Measurements from ENCODE around the gene SRPK3. TPM values are rescaled to one million over a fixed set of nuclear protein-coding genes. Genes with fewer than 3 reads are reported as not detected.

Gene SRPK3
- total RNA-seq, 1 donor from 2014 or later: 43.6 TPM

Other genes with a start within 250 kb of the SRPK3 start
- 42.5 TPM for gene CCNQ, start 181.9 kb upstream of the SRPK3 start, total RNA-seq
- 0.10 TPM for gene DUSP9, start 133.8 kb upstream of the SRPK3 start, total RNA-seq
- gene PNCK, start 107.2 kb upstream of the SRPK3 start, total RNA-seq: 14.5 TPM
- gene SLC6A8, start 93.1 kb upstream of the SRPK3 start, total RNA-seq: 208 TPM
- 91.6 TPM for gene BCAP31, start 56.7 kb upstream of the SRPK3 start, total RNA-seq
- 16.5 TPM for gene ABCD1, start 56.2 kb upstream of the SRPK3 start, total RNA-seq
- gene PLXNB3, start 16.8 kb upstream of the SRPK3 start, total RNA-seq: 2.4 TPM
- 81.2 TPM for gene IDH3G, start 13.3 kb downstream of the SRPK3 start, total RNA-seq
- 145 TPM for gene SSR4, start 13.6 kb downstream of the SRPK3 start, total RNA-seq
- gene PDZD4, start 49.5 kb downstream of the SRPK3 start, total RNA-seq: 2.6 TPM
- 4.8 TPM for gene L1CAM, start 105.1 kb downstream of the SRPK3 start, total RNA-seq
- gene AVPR2, start 123.6 kb downstream of the SRPK3 start, total RNA-seq: 3.3 TPM
- gene ARHGAP4, start 145.2 kb downstream of the SRPK3 start, total RNA-seq: 10.0 TPM
- gene NAA10, start 154.0 kb downstream of the SRPK3 start, total RNA-seq: 72.2 TPM
- gene RENBP, start 163.6 kb downstream of the SRPK3 start, total RNA-seq: 8.9 TPM
- gene HCFC1, start 190.8 kb downstream of the SRPK3 start, total RNA-seq: 27.0 TPM
- gene TMEM187, start 191.7 kb downstream of the SRPK3 start, total RNA-seq: 6.0 TPM
- 33.9 TPM for gene IRAK1, start 238.9 kb downstream of the SRPK3 start, total RNA-seq

Measured in left ventricle myocardium superior (tissue), 1 donor.